OCI-LY7 (cell line): ENCODE data around the gene HEPACAM2. TPM values are rescaled to one million over a fixed set of nuclear protein-coding genes. Genes with fewer than 3 reads are reported as not detected.

Experiments
- BruUV-seq: library from RNA; stranded (reverse); fragments of 400-500 nt; replicated peaks from 2 replicates; lab custom pipeline; 2021; lab: Mats Ljungman, UMichigan
- CTCF ChIA-PET: fragments of 300-600 bp; sonication (Branson Sonifier 250); formaldehyde crosslinking; loops from one replicate; lab custom pipeline; 2022; ENCODE audit warnings: antibody characterized with exemption; ENCODE audit not compliant: unreplicated experiment; lab: Charles Lee
- POLR2A ChIA-PET: fragments of 300-600 bp; sonication (Branson Sonifier 250); formaldehyde crosslinking; loops from one replicate; lab custom pipeline; 2022; ENCODE audit warnings: antibody characterized with exemption; lab: Charles Lee
- DNase-seq: peaks from one replicate; pipeline ENCODE4 v3.0.0-alpha.2; 2015; ENCODE audit warnings: low spot score
- H2AFZ ChIP-seq: fragments of 200-600 bp; sonication (generic), shearing (Covaris generic); 2 replicates; pipeline ENCODE4 v1.6.1; 2014; ENCODE audit warnings: mild to moderate bottlenecking, antibody characterized with exemption, low read length, moderate library complexity
- H3K27ac ChIP-seq: fragments of 200-600 bp; sonication (generic); 2 replicates; pipeline ENCODE4 v1.5.1; 2014; ENCODE audit warnings: mixed run types, low read depth, mild to moderate bottlenecking, moderate library complexity, low read length, inconsistent platforms; ENCODE audit not compliant: poor library complexity, severe bottlenecking
- H3K36me3 ChIP-seq: fragments of 200-600 bp; sonication (generic); 2 replicates; pipeline ENCODE4 v1.6.1; 2014; ENCODE audit warnings: mild to moderate bottlenecking, antibody characterized with exemption, low read length, moderate library complexity, mixed read lengths; ENCODE audit not compliant: insufficient read depth
- H3K4me1 ChIP-seq: fragments of 200-600 bp; sonication (generic); 2 replicates; pipeline ENCODE4 v1.5.1; 2014; ENCODE audit warnings: mild to moderate bottlenecking, low read length; ENCODE audit not compliant: insufficient read depth, poor library complexity, severe bottlenecking
- H3K4me2 ChIP-seq: fragments of 200-600 bp; sonication (generic); 2 replicates; pipeline ENCODE4 v1.6.1; 2014; ENCODE audit warnings: mild to moderate bottlenecking, low read length
- H3K4me3 ChIP-seq: fragments of 200-600 bp; sonication (generic); 2 replicates; pipeline ENCODE4 v1.5.1; 2014; ENCODE audit warnings: mild to moderate bottlenecking, low read depth, low read length; ENCODE audit not compliant: poor library complexity, severe bottlenecking
- H3K79me2 ChIP-seq: fragments of 200-600 bp; sonication (generic); 2 replicates; pipeline ENCODE4 v1.6.1; 2016; ENCODE audit warnings: low read depth, mild to moderate bottlenecking, low read length, moderate library complexity, mixed read lengths; ENCODE audit not compliant: insufficient read depth
- H3K9me2 ChIP-seq: fragments of 200-600 bp; sonication (generic); 2 replicates; pipeline ENCODE4 v1.6.1; 2016; ENCODE audit warnings: mild to moderate bottlenecking, low read length, mixed read lengths; ENCODE audit not compliant: insufficient read depth
- H3K9me3 ChIP-seq: fragments of 200-600 bp; sonication (generic); 2 replicates; pipeline ENCODE4 v1.6.1; 2014; ENCODE audit warnings: mild to moderate bottlenecking, mixed run types, low read length, mixed read lengths
- H4K20me1 ChIP-seq: fragments of 200-600 bp; sonication (generic); 2 replicates; pipeline ENCODE4 v1.6.1; 2014; ENCODE audit warnings: mild to moderate bottlenecking, antibody characterized with exemption, low read length, moderate library complexity, mixed read lengths; ENCODE audit not compliant: insufficient read depth
- CTCF ChIP-seq: fragments of 200-600 bp; sonication (generic); conservative IDR thresholded peaks from 2 replicates; pipeline ENCODE4 v1.5.1; 2014; ENCODE audit warnings: mild to moderate bottlenecking, antibody characterized with exemption, low read length, moderate library complexity, mixed read lengths
- EZH2phosphoT487 ChIP-seq: fragments of 200-600 bp; sonication (generic); IDR thresholded peaks from 2 replicates; pipeline ENCODE4 v1.6.1; 2018; ENCODE audit warnings: low read depth, borderline replicate concordance, mild to moderate bottlenecking, mixed run types, antibody characterized with exemption, low read length, moderate library complexity, mixed read lengths
- intact Hi-C: fragments of 100-400 bp; cut with micrococcal nuclease; formaldehyde crosslinking; loops from one replicate; pipeline ENCODE4 v1.10.0; 2022; ENCODE audit not compliant: unreplicated experiment
- total RNA-seq, 2 experiments: library from RNA; depleted of rRNA in 1 of 2; stranded (reverse); fragments of >200 nt in 1 of 2; shearing (Covaris generic) in 1 of 2; gene quantifications; 2 replicates each; pipeline ENCODE4 v1.2.3, GENCODE V29; 2014 to 2022

The HEPACAM2 gene
- total RNA-seq, 2 experiments from 2014 or later, result not detected

- BruUV-seq, result no TSS peak
- CTCF ChIA-PET, result no interaction called here
- intact Hi-C loops, result no loop called here
These were observed 65.0 kb downstream of the HEPACAM2 start for GRCh38 chr7:93161181-93161762.

GRCh38 chr7:93160410-93160809 is 65.9 kb downstream of the HEPACAM2 start:
- POLR2A ChIA-PET, result interaction anchor here (0.8 kb wide), 1 partner anchor 16 kb away, joined by 3 read pairs; no protein-coding TSS in a partner anchor
- intact Hi-C loops, result no loop called here
- H3K4me3 ChIP-seq, result no peak overlapping the region
- no peak overlapping the region for H3K4me2 ChIP-seq
- CTCF ChIA-PET, result no interaction called here
- TF ChIP-seq CTCF (no peak), EZH2phosphoT487 (no peak)
- H4K20me1 ChIP-seq, result no peaks in the 10 kb centered on the region
- peaks cover 9% of the 10 kb centered on the region; the same call in 1 of the 2 replicates for H3K9me3 ChIP-seq
- H3K4me1 ChIP-seq, result peaks cover 6% of the 10 kb centered on the region
- no peak overlapping the region for H3K27ac ChIP-seq
- no peak for DNase-seq
- H3K79me2 ChIP-seq, result no peaks in the 10 kb centered on the region
- no peaks in the 10 kb centered on the region for H3K36me3 ChIP-seq
- no TSS peak for BruUV-seq
- H3K9me2 ChIP-seq, result no peaks in the 10 kb centered on the region
- no peak overlapping the region for H2AFZ ChIP-seq

More at GRCh38 chr7:93161181-93161762, 65.0 kb downstream of the HEPACAM2 start:
- H3K4me3 ChIP-seq, result no peak overlapping the region
- H3K27ac ChIP-seq, result no peak overlapping the region
- no peaks in the 10 kb centered on the region for H3K79me2 ChIP-seq
- no peak overlapping the region for H3K4me2 ChIP-seq
- peaks cover 9% of the 10 kb centered on the region; the same call in 1 of the 2 replicates for H3K9me3 ChIP-seq
- H3K9me2 ChIP-seq, result no peaks in the 10 kb centered on the region
- no peak overlapping the region for H2AFZ ChIP-seq
- peaks cover 9% of the 10 kb centered on the region for H3K4me1 ChIP-seq
- POLR2A ChIA-PET, result no interaction called here
- H3K36me3 ChIP-seq, result no peaks in the 10 kb centered on the region
- no peak for TF ChIP-seq CTCF
- no peak for TF ChIP-seq EZH2phosphoT487
- no peaks in the 10 kb centered on the region for H4K20me1 ChIP-seq
- DNase-seq, result no peak

- intact Hi-C loops, result no loop called here
- no peak overlapping the region for H2AFZ ChIP-seq
- H4K20me1 ChIP-seq, result no peaks in the 10 kb centered on the region
- H3K9me2 ChIP-seq, result no peaks in the 10 kb centered on the region
- no peaks in the 10 kb centered on the region for H3K4me1 ChIP-seq
- no peak overlapping the region for H3K4me3 ChIP-seq
- H3K9me3 ChIP-seq, result peaks cover 9% of the 10 kb centered on the region; the same call in 1 of the 2 replicates
- no peak overlapping the region for H3K4me2 ChIP-seq
- ChIA-PET POLR2A (interaction anchor here (0.6 to 1.0 kb wide), 3 partner anchors 15 to 1342 kb away, joined by 3 to 4 read pairs (median 3); no protein-coding TSS in a partner anchor), CTCF (no interaction called here)
- TF ChIP-seq CTCF, result no peak
- TF ChIP-seq EZH2phosphoT487, result no peak
- no peaks in the 10 kb centered on the region for H3K79me2 ChIP-seq
- BruUV-seq, result no TSS peak
- H3K36me3 ChIP-seq, result no peaks in the 10 kb centered on the region
- H3K27ac ChIP-seq, result no peak overlapping the region
- no peak for DNase-seq
These were observed 66.8 kb downstream of the HEPACAM2 start for GRCh38 chr7:93159490-93159889.
